A673 (cell line): ENCODE data around the gene FAM25A. TPM values are rescaled to one million over a fixed set of nuclear protein-coding genes. Genes with fewer than 3 reads are reported as not detected.

Source experiments
- BruUV-seq: library from RNA; stranded (reverse); fragments of 400-500 nt; replicated peaks from 2 replicates; lab custom pipeline; 2021; lab: Mats Ljungman, UMichigan
- CTCF ChIA-PET: fragments of 300-600 bp; sonication (Branson Sonifier 250); formaldehyde crosslinking; loops from one replicate; lab custom pipeline; 2022; ENCODE audit warnings: antibody characterized with exemption; lab: Charles Lee
- POLR2A ChIA-PET: fragments of 300-600 bp; sonication (Branson Sonifier 250); formaldehyde crosslinking; loops from one replicate; lab custom pipeline; 2022; ENCODE audit warnings: antibody characterized with exemption; ENCODE audit not compliant: low non-redundant PET; lab: Charles Lee
- DNase-seq: peaks from one replicate; pipeline ENCODE4 v3.0.0-alpha.2; 2015; ENCODE audit warnings: low spot score
- H3K27ac ChIP-seq: fragments of 200-600 bp; sonication (generic); 2 replicates; pipeline ENCODE4 v1.5.1; 2016; ENCODE audit warnings: mixed run types, low read depth, mild to moderate bottlenecking, mixed read lengths, antibody characterized with exemption, low read length; ENCODE audit not compliant: poor library complexity, severe bottlenecking
- H3K27me3 ChIP-seq: fragments of 200-600 bp; sonication (generic); replicated peaks from 2 replicates; pipeline ENCODE4 v1.6.1; 2017; ENCODE audit warnings: mixed run types, low read depth, mild to moderate bottlenecking, mixed read lengths, antibody characterized with exemption, low read length; ENCODE audit not compliant: insufficient read depth, poor library complexity
- H3K36me3 ChIP-seq: fragments of 200-600 bp; sonication (generic); 2 replicates; pipeline ENCODE4 v1.6.1; 2016; ENCODE audit warnings: mixed run types, mild to moderate bottlenecking, mixed read lengths, antibody characterized with exemption, low read length; ENCODE audit not compliant: insufficient read depth, poor library complexity, severe bottlenecking
- H3K4me1 ChIP-seq: fragments of 200-600 bp; sonication (generic); 2 replicates; pipeline ENCODE4 v1.6.1; 2017; ENCODE audit warnings: mixed run types, mild to moderate bottlenecking, mixed read lengths, antibody characterized with exemption, low read length; ENCODE audit not compliant: insufficient read depth, poor library complexity, severe bottlenecking
- H3K4me3 ChIP-seq: fragments of 200-600 bp; sonication (generic); 2 replicates; pipeline ENCODE4 v1.5.1; 2016; ENCODE audit warnings: low read depth, mixed run types, mild to moderate bottlenecking, mixed read lengths, low read length; ENCODE audit not compliant: poor library complexity, severe bottlenecking
- H3K9me3 ChIP-seq: fragments of 200-600 bp; sonication (generic); 2 replicates; pipeline ENCODE4 v1.6.1; 2016; ENCODE audit warnings: mixed run types, low read depth, mild to moderate bottlenecking, mixed read lengths, antibody characterized with exemption, low read length; ENCODE audit not compliant: poor library complexity, severe bottlenecking
- CTCF ChIP-seq: fragments of 300-800, 200-600 bp; sonication (generic); conservative IDR thresholded peaks from 2 replicates; pipeline ENCODE4 v1.5.1; 2017; ENCODE audit warnings: low read depth, mild to moderate bottlenecking, antibody characterized with exemption, low read length, moderate library complexity, mixed read lengths
- EZH2 ChIP-seq: fragments of 200-600 bp; sonication (generic); IDR thresholded peaks from 2 replicates; pipeline ENCODE4 v1.6.1; 2017; ENCODE audit warnings: borderline replicate concordance, low read depth, mild to moderate bottlenecking, mixed read lengths, antibody characterized with exemption, low read length; ENCODE audit not compliant: poor library complexity, severe bottlenecking
- intact Hi-C: fragments of 100-400 bp; cut with micrococcal nuclease; formaldehyde crosslinking; loops from one replicate; pipeline ENCODE4 v1.10.0; 2022; ENCODE audit not compliant: unreplicated experiment
- total RNA-seq: library from RNA; stranded (reverse); gene quantifications from 2 replicates; pipeline ENCODE4 v1.2.3, GENCODE V29; 2021

Gene FAM25A
- total RNA-seq, 1 experiment from 2014 or later = not detected

DNA sequence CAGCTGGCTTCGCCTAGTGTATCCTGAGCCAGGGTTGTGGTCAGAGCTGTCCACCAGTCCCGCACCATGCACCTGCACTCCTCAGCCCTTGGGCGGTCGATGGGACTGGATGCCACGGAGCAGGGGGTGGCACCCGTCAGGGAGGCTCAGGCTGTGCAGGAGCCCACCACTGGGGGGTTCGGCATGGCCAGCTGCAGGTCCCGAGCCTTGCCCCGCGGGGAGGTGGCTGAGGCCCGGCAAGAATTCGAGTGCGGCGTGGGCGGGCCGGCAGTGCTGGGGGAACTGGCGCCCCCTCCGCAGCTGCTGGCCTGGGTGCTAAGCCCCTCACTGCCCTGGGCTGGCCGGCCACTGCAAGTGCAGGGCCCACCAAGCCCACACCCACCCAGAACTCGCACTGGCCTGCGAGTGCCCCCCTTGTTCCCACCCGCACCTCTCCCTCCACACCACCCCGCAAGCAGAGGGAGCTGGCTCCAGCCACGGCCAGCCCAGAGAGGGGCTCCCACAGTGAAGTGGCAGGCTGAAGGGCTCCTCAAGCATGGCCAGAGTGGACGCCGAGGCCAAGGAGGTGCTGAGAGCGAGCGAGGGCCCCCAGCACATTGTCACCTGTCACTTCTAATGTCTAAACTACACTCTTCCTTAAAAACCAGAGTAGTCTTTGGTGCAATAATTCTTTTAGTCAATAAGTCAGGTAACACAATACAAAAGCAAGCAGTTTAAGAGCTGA lies 11.0 kb downstream of the FAM25A start:
- TF ChIP-seq EZH2 = no peak
- no peak for TF ChIP-seq CTCF
- BruUV-seq = no TSS peak

GRCh38 chr10:87036623-87037022 lies 16.5 kb downstream of the FAM25A start:
- no peak for TF ChIP-seq CTCF
- no peak for TF ChIP-seq EZH2
- no TSS peak for BruUV-seq
- no peak for DNase-seq
- POLR2A ChIA-PET = no interaction called here
- Histone ChIP-seq H3K36me3 (no peaks in the 10 kb centered on the region), H3K9me3 (no peaks in the 10 kb centered on the region), H3K27ac (no peak overlapping the region), H3K4me3 (no peak overlapping the region), H3K27me3 (no peaks in the 10 kb centered on the region), H3K4me1 (no peaks in the 10 kb centered on the region)
- CTCF ChIA-PET = no interaction called here
- intact Hi-C loops = no loop called here

More for the DNA sequence above, 11.0 kb downstream of the FAM25A start:
- Histone ChIP-seq H3K27me3 (no peaks in the 10 kb centered on the region), H3K36me3 (no peaks in the 10 kb centered on the region), H3K27ac (no peak overlapping the region), H3K9me3 (no peaks in the 10 kb centered on the region), H3K4me1 (no peaks in the 10 kb centered on the region), H3K4me3 (no peak overlapping the region)
- intact Hi-C loops = no loop called here
- ChIA-PET POLR2A (no interaction called here), CTCF (no interaction called here)
- DNase-seq = no peak

GRCh38 chr10:87038286-87038717 lies 18.2 kb downstream of the FAM25A start:
- Histone ChIP-seq H3K27me3 (no peaks in the 10 kb centered on the region), H3K27ac (no peak overlapping the region), H3K36me3 (no peaks in the 10 kb centered on the region), H3K9me3 (no peaks in the 10 kb centered on the region), H3K4me1 (no peaks in the 10 kb centered on the region), H3K4me3 (no peak overlapping the region)
- TF ChIP-seq CTCF (no peak), EZH2 (no peak)
- BruUV-seq = no TSS peak
- intact Hi-C loops = no loop called here
- ChIA-PET POLR2A (no interaction called here), CTCF (no interaction called here)
- no peak for DNase-seq
